NT2/D1 (cell line): ENCODE results near the gene TNFRSF25.

ENCODE experiments used
- DNase-seq: peaks from one replicate; pipeline ENCODE4 v3.0.0-alpha.2; 2011; ENCODE audit warnings: low read depth, low spot score
- H3K27me3 ChIP-seq: 2 replicates; pipeline ENCODE4 v1.6.0; 2011; ENCODE audit warnings: mild to moderate bottlenecking; ENCODE audit not compliant: insufficient read length, insufficient read depth
- H3K36me3 ChIP-seq: 2 replicates; pipeline ENCODE4 v1.6.1; 2011; ENCODE audit warnings: mild to moderate bottlenecking, low read length, mixed read lengths; ENCODE audit not compliant: insufficient read depth, insufficient read length
- H3K4me1 ChIP-seq: 2 replicates; pipeline ENCODE4 v1.5.1; 2011; ENCODE audit not compliant: insufficient read depth, insufficient read length
- H3K4me3 ChIP-seq: 2 replicates; pipeline ENCODE4 v1.5.1; 2011; ENCODE audit warnings: low read depth; ENCODE audit not compliant: insufficient read length
- H3K9ac ChIP-seq: 2 replicates; pipeline ENCODE4 v1.6.0; 2011; ENCODE audit warnings: low read depth; ENCODE audit not compliant: insufficient read length
- H3K9me3 ChIP-seq: 2 replicates; pipeline ENCODE4 v1.5.1; 2011; ENCODE audit warnings: mild to moderate bottlenecking, low read length; ENCODE audit not compliant: insufficient read depth
- SUZ12 ChIP-seq: IDR thresholded peaks from 2 replicates; pipeline ENCODE4 v1.6.1; 2011; ENCODE audit not compliant: insufficient read length, insufficient read depth; ENCODE audit errors: extremely low read depth
- YY1 ChIP-seq: IDR thresholded peaks from 2 replicates; pipeline ENCODE4 v1.6.1; 2011; ENCODE audit not compliant: insufficient read length, insufficient read depth
- ZNF274 ChIP-seq: IDR thresholded peaks from 2 replicates; pipeline ENCODE4 v1.6.1; 2011; ENCODE audit warnings: mild to moderate bottlenecking, low read depth, low read length

The TNFRSF25 gene

DNA sequence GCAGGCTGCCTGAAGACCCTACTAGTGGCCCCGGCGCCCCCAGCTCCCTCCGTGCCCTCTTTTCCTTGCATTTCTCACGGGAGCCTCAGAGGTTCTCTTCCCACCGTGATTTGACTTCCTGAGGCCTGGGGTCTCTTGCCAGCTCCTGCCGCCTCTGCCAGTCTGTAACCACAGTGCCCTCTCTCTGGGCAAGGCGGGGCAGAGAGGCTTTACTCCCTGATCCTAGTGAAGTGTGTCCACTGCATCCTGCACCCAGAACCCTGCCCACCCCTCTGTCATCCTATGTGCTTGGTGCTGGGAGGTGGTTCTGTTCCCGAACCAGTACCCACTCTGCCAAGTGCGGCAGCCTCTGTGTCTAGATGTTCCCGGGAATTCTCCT is 39.0 kb downstream of the TNFRSF25 start:
- Histone ChIP-seq H3K36me3 (no peaks in the 10 kb centered on the region), H3K4me3 (no peak overlapping the region), H3K9ac (no peak overlapping the region), H3K9me3 (no peaks in the 10 kb centered on the region), H3K4me1 (peaks cover 2% of the 10 kb centered on the region), H3K27me3 (peaks cover 40% of the 10 kb centered on the region)
- no peak for DNase-seq
- TF ChIP-seq ZNF274 (no peak), YY1 (no peak), SUZ12 (no peak)

DNA sequence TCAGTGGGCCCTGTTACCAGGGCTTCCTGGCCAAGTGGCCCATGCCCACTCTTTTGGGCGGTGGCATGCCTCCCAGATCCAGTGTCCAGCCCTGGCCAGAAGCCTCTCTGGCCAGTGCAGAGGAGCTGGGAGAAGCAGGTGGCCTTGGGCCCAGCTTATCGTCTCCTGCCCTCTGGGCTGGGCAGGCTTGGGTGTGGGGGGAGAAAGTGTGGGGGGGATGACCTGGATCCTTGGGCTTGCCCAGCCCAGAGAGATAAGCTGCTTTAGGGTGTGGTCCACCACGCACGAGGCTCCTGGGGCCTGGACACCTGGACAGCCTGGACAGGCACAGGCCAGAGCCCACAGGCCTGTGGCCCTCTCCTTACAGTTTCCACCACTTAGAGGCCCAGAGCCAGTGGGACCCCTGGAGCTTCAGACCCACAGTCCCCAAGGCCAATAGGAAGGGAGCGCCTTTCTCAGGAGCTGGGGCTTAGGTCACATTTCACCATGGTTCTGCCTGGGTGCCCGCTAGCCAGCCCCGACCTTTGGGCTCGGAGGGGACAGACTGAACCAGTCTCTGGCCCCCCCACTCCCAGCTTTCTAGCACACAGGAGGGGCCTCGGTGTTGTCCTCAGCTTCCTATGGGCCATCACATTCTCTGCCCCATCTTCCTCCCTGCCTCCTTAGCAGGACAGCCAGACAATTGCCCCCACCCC is 39.5 kb downstream of the TNFRSF25 start:
- Histone ChIP-seq H3K36me3 (no peaks in the 10 kb centered on the region), H3K9me3 (no peaks in the 10 kb centered on the region), H3K4me1 (peaks cover 2% of the 10 kb centered on the region), H3K9ac (no peak overlapping the region), H3K4me3 (no peak overlapping the region), H3K27me3 (peaks cover 46% of the 10 kb centered on the region)
- no peak for DNase-seq
- TF ChIP-seq YY1 (no peak), SUZ12 (no peak), ZNF274 (no peak)

DNA sequence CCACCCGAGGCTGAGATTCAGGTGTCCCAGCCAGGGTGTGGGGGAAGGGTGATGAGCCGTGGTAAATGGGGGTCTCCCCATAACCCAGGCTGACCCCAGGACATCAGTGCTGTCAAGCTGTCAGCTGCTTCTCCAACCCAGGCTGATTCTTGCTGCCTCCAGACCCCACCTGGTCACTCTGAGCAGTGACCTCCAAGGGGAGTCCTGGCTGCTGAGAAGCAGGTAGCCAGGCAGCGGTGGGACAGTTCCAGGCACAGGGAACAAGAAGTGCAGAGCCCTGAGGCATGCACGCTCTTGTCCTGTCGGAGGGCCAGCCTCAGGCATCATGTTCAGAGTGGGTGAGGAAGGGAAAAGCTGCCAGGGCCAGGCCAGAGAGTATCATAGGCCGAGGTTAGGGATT is 40.3 kb downstream of the TNFRSF25 start:
- Histone ChIP-seq H3K4me1 (no peaks in the 10 kb centered on the region), H3K27me3 (peaks cover 53% of the 10 kb centered on the region), H3K36me3 (no peaks in the 10 kb centered on the region), H3K9ac (no peak overlapping the region), H3K9me3 (no peaks in the 10 kb centered on the region), H3K4me3 (no peak overlapping the region)
- DNase-seq: no peak
- TF ChIP-seq ZNF274 (no peak), YY1 (no peak), SUZ12 (no peak)

GRCh38 chr1:6424619-6425593 is 41.1 kb downstream of the TNFRSF25 start, which contains the start of gene ESPN:
TSS of gene ESPN (plus strand) at chr1:6424776. CDS start at chr1:6424956, 180 bp downstream.
- no peaks in the 10 kb centered on the region for H3K9me3 ChIP-seq
- H3K4me1 ChIP-seq: no peaks in the 10 kb centered on the region
- peaks cover 61% of the 10 kb centered on the region for H3K27me3 ChIP-seq
- peak within 1 kb of the TSS; percentile 4 for H3K4me3 ChIP-seq
- no peak for TF ChIP-seq YY1
- no peak for TF ChIP-seq ZNF274
- no peak for TF ChIP-seq SUZ12
- DNase-seq: no peak
- H3K9ac ChIP-seq: peak within 1 kb of the TSS; percentile 32
- H3K36me3 ChIP-seq: no peaks in the 10 kb centered on the region

DNA sequence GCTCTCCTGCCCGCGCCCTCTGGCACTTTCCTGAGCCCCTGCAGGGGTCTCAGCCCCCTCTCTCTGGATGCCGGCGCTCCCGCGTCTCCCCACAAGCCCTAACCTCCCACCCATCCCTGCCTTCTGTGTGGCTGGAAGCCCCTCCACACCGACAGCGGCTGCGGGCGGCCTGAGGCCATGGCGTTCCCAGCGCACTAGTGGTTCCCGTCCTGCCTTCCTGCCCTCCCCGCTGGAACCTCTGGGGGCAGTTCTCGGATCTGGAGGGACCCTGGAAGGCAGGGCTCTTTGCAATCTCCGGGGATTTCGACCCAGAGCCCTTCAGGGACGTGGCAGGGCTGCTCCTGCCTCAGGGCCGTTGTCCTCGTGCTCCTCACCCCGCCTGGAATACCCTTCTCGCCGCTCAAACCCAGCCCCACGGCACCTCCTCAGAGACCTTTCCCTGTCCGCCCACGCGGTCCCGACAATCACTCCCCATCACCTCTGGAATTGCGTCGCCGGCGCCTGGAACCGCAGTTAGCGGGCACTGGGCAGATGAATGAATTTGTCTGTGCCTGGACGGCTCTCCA is 41.9 kb downstream of the TNFRSF25 start:
- Histone ChIP-seq H3K27me3 (peaks cover 64% of the 10 kb centered on the region), H3K4me1 (no peaks in the 10 kb centered on the region), H3K9ac (no peak overlapping the region), H3K4me3 (no peak overlapping the region), H3K36me3 (no peaks in the 10 kb centered on the region), H3K9me3 (no peaks in the 10 kb centered on the region)
- TF ChIP-seq YY1 (no peak), ZNF274 (no peak), SUZ12 (no peak)
- DNase-seq: no peak

GRCh38 chr1:6423321-6423999 is 42.5 kb downstream of the TNFRSF25 start:
- H3K27me3 ChIP-seq: peaks cover 71% of the 10 kb centered on the region
- TF ChIP-seq ZNF274 (no peak), SUZ12 (no peak), YY1 (no peak)
- no peaks in the 10 kb centered on the region for H3K4me1 ChIP-seq
- no peaks in the 10 kb centered on the region for H3K36me3 ChIP-seq
- H3K9me3 ChIP-seq: no peaks in the 10 kb centered on the region
- H3K9ac ChIP-seq: no peak overlapping the region
- no peak overlapping the region for H3K4me3 ChIP-seq
- DNase-seq: no peak

DNA sequence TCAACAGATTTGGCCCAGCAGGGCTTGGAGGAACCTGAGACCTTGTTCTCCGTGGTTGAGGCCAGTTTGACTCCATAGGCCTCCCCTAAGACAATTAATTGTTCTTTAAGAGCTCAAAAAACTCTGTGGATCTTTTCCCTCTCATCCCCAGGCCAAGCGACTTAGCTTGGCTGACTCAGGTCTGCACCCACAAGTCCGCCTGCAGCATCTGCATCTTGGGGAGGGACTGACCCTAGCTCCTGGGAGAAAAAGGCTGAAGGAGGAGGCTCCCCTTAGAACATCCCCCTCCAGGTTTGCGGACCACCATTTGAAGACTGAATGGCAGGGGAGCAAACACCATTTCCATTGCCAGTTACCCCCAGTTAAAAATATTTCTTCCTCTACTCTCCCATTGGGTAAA is 44.7 kb downstream of the TNFRSF25 start:
- Histone ChIP-seq H3K4me1 (no peaks in the 10 kb centered on the region), H3K9ac (no peak overlapping the region), H3K36me3 (no peaks in the 10 kb centered on the region), H3K9me3 (no peaks in the 10 kb centered on the region), H3K4me3 (no peak overlapping the region), H3K27me3 (peaks cover 89% of the 10 kb centered on the region)
- DNase-seq: no peak
- TF ChIP-seq ZNF274 (no peak), SUZ12 (no peak), YY1 (no peak)
